ENCODE data around the gene KCNT2.

Gene KCNT2

GRCh38 chr1:196380316-196380715 is 227.9 kb downstream of the KCNT2 start (continued):
- TF ChIP-seq ZNF692 (tag by site-specific recombination; IDR thresholded peaks at IDR 0.05) (no peak), SCRT2 (tag by site-specific recombination; IDR thresholded peaks at IDR 0.05) (no peak), ZFP69B (tag by site-specific recombination; IDR thresholded peaks at IDR 0.05) (no peak), ZNF501 (tag by site-specific recombination; IDR thresholded peaks at IDR 0.05) (no peak), ZNF596 (tag by site-specific recombination; IDR thresholded peaks at IDR 0.05) (no peak), PRDM6 (tag by site-specific recombination; IDR thresholded peaks at IDR 0.05) (no peak)

GRCh38 chr1:196377811-196378210 is 230.4 kb downstream of the KCNT2 start:
- ChIA-PET CTCF (no interaction called here), POLR2A (no interaction called here)
- Histone ChIP-seq H3K9me3 (ENCODE audit: control insufficient read depth, insufficient read depth, low read depth, low read length) (no peaks in the 10 kb centered on the region), H3K27ac (ENCODE audit: extremely low read depth, low read depth, low read length) (no peak overlapping the region), H3K4me1 (ENCODE audit: control insufficient read depth, insufficient read depth, low read length) (no peaks in the 10 kb centered on the region), H3K36me3 (ENCODE audit: control insufficient read depth in 2 of 2, insufficient read depth in 1 of 2, low read length in 2 of 2) (no peaks in the 10 kb centered on the region), H3K4me3 (ENCODE audit: low read depth, low read length) (no peak overlapping the region)
- no peak for TF ChIP-seq ZFP69B (tag by site-specific recombination; IDR thresholded peaks at IDR 0.05)
- no peak for TF ChIP-seq KLF16 (tag by site-specific recombination; IDR thresholded peaks at IDR 0.05)
- no peak for TF ChIP-seq MYNN (tag by site-specific recombination; IDR thresholded peaks at IDR 0.05; ENCODE audit: borderline replicate concordance)
- TF ChIP-seq ZNF623 (tag by site-specific recombination; IDR thresholded peaks at IDR 0.05): no peak
- TF ChIP-seq ZNF792 (tag by site-specific recombination; IDR thresholded peaks at IDR 0.05): no peak
- no peak for TF ChIP-seq ZNF654 (tag by site-specific recombination; IDR thresholded peaks at IDR 0.05; ENCODE audit: low read depth)
- no peak for TF ChIP-seq ZNF600 (tag by site-specific recombination; IDR thresholded peaks at IDR 0.05)
- TF ChIP-seq ZSCAN30 (tag by site-specific recombination; IDR thresholded peaks at IDR 0.05): no peak
- TF ChIP-seq ZNF529 (tag by site-specific recombination; IDR thresholded peaks at IDR 0.05; ENCODE audit: insufficient replicate concordance): no peak
- no peak for TF ChIP-seq ZNF596 (tag by site-specific recombination; IDR thresholded peaks at IDR 0.05)
- TF ChIP-seq KLF7 (tag by site-specific recombination; IDR thresholded peaks at IDR 0.05; ENCODE audit: borderline replicate concordance): no peak

GRCh38 chr1:196376630-196377328 is 231.5 kb downstream of the KCNT2 start:
- no peak for TF ChIP-seq ZBTB8A (tag by site-specific recombination; IDR thresholded peaks at IDR 0.05)
- no peak for TF ChIP-seq MZF1 (tag by site-specific recombination; IDR thresholded peaks at IDR 0.05; ENCODE audit: borderline replicate concordance)
- CTCF ChIA-PET: interaction anchor here (0.7 kb wide), 1 partner anchor 59 kb away, joined by 3 read pairs; no protein-coding TSS in a partner anchor
- Histone ChIP-seq H3K4me3 (ENCODE audit: low read depth, low read length) (no peak overlapping the region), H3K9me3 (ENCODE audit: control insufficient read depth, insufficient read depth, low read depth, low read length) (no peaks in the 10 kb centered on the region), H3K36me3 (ENCODE audit: control insufficient read depth in 2 of 2, insufficient read depth in 1 of 2, low read length in 2 of 2) (no peaks in the 10 kb centered on the region), H3K27ac (ENCODE audit: extremely low read depth, low read depth, low read length) (no peak overlapping the region), H3K4me1 (ENCODE audit: control insufficient read depth, insufficient read depth, low read length) (no peaks in the 10 kb centered on the region)
- POLR2A ChIA-PET: no interaction called here

GRCh38 chr1:196373798-196374197 is 234.4 kb downstream of the KCNT2 start:
- ChIA-PET POLR2A (no interaction called here), CTCF (interaction anchor here (0.7 kb wide), 1 partner anchor 183 kb away, joined by 3 read pairs; no protein-coding TSS in a partner anchor)
- Histone ChIP-seq H3K36me3 (ENCODE audit: control insufficient read depth in 2 of 2, insufficient read depth in 1 of 2, low read length in 2 of 2) (no peaks in the 10 kb centered on the region), H3K4me1 (ENCODE audit: control insufficient read depth, insufficient read depth, low read length) (no peaks in the 10 kb centered on the region), H3K4me3 (ENCODE audit: low read depth, low read length) (no peak overlapping the region), H3K9me3 (ENCODE audit: control insufficient read depth, insufficient read depth, low read depth, low read length) (no peaks in the 10 kb centered on the region), H3K27ac (ENCODE audit: extremely low read depth, low read depth, low read length) (no peak overlapping the region)
- TF ChIP-seq PRDM2 (tag by site-specific recombination; IDR thresholded peaks at IDR 0.05; ENCODE audit: borderline replicate concordance) (no peak), WT1 (tag by site-specific recombination; IDR thresholded peaks at IDR 0.05) (no peak)
